Astrocyte of the cerebellum (primary cell): ENCODE data around the gene MECP2.

Experiments
- DNase-seq: peaks from one replicate; pipeline ENCODE4 v3.0.0-alpha.2; 2011; ENCODE audit warnings: low read depth
- H3K4me3 ChIP-seq: 2 replicates; pipeline ENCODE4 v1.5.1; 2011; ENCODE audit warnings: mild to moderate bottlenecking, low read depth, low read length, moderate library complexity
- in situ Hi-C: cut with HindIII; loops from 2 replicates; pipeline ENCODE4 v1.10.0; 2017; ENCODE audit warnings: low sequenced_read_pairs
- TF ChIP-seq, protein P1 (sequence below): IDR thresholded peaks from 2 replicates; pipeline ENCODE4 v1.5.1; 2012; ENCODE audit warnings: low read length, low read depth, moderate library complexity, mild to moderate bottlenecking; ENCODE audit errors: missing control alignments

Gene MECP2

DNA sequence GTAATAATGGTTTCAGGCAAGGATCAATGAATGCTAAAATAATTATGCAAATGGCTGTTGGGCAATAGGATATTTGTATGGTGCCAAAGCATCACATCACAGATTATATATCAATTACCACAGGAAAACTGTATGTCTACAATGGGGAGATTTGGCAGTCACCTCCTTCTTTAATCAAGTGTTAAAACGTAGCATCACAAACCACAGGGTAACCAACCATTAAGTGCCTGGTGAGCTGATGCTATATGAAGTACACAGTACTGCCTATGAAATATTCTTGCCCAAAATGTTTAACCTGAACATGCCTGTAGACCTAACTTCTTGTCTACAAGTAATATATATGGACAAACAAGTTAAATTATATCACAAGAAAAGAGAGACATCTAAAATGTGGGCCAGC, 25.3 kb downstream of the MECP2 start:
- in situ Hi-C loops: no loop called here
- H3K4me3 ChIP-seq: no peak overlapping the region
- TF ChIP-seq, protein P1, sequence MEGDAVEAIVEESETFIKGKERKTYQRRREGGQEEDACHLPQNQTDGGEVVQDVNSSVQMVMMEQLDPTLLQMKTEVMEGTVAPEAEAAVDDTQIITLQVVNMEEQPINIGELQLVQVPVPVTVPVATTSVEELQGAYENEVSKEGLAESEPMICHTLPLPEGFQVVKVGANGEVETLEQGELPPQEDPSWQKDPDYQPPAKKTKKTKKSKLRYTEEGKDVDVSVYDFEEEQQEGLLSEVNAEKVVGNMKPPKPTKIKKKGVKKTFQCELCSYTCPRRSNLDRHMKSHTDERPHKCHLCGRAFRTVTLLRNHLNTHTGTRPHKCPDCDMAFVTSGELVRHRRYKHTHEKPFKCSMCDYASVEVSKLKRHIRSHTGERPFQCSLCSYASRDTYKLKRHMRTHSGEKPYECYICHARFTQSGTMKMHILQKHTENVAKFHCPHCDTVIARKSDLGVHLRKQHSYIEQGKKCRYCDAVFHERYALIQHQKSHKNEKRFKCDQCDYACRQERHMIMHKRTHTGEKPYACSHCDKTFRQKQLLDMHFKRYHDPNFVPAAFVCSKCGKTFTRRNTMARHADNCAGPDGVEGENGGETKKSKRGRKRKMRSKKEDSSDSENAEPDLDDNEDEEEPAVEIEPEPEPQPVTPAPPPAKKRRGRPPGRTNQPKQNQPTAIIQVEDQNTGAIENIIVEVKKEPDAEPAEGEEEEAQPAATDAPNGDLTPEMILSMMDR: no peak
- no peak for DNase-seq

DNA sequence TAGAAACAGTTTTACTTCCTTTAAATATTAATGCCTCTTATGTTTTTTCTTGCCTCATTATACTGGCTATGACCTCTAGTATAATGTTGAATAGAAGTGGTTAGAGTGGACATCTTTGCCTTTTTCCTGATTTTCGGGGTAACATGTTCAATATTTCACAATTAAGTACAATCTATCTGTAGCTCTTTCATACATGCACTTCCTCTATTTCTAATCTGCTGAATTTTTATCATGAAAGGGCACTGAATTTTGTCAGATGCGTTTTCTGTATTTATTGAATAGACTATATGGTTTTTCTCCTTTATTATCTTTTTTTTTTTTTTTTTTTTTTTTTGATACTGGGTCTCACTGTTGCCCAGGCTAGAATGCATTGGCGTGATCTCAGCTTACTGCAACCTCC, 29.0 kb downstream of the MECP2 start:
- TF ChIP-seq, protein P1: no peak
- DNase-seq: no peak
- in situ Hi-C loops: no loop called here
- no peak overlapping the region for H3K4me3 ChIP-seq

DNA sequence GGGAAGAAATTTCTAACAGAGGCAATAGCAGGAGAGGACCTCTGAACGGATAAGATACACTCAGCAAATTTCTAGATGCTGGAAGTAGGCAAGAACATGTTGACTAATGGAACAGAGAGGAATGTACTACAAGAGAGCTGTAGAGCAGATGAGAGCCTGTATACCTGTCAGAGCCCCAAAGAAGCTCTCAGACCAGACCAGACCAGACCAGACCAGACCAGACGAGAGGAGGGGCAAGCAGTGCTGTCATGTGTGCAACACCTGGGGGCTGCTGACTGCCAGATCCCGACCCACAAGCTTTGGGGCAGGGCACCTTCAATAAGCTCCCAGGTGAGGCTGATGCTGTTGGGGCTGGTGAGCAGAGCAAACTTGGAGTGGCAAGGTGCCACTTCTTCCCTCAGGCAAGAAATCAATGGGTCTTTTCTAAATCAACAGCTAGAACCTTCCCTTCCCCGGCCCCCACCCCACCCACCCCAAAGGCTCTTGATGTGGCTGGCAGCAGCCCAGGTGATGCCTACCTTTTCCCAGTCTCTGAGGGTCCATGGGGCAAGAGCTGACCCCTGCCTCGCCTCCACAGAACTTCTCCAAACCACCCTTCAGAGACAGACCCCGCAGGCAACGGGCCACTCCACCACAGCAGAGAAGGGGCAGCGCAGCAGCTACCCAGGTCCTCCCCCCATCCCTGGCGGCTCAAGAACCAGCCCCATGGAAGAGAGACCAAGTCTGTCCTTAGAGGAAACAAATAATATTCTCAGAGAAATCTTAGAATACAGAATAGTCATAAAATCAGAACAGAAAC, 32.7 kb downstream of the MECP2 start:
- H3K4me3 ChIP-seq: no peak overlapping the region
- TF ChIP-seq, protein P1: no peak
- in situ Hi-C loops: no loop called here
- no peak for DNase-seq

DNA sequence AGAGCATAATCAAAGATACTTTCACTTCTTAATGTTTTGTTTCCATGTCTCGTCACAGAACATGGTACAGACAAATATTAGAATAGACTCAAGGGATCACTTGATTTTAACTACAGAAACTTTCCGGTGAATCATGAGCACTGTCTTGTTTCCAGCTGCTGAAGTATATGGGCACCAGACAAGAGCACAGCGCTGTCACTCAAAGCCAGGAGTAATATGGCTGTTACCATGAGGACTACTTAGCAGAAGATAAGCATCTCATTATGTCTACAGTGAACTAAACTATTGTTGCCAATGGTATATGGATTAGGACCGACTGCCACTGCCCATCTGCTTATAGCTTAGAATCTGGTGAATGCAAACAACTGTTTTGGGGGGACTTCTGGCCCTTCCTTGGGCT, 34.3 kb downstream of the MECP2 start:
- DNase-seq: no peak
- H3K4me3 ChIP-seq: no peak overlapping the region
- in situ Hi-C loops: no loop called here
- TF ChIP-seq, protein P1: no peak

DNA sequence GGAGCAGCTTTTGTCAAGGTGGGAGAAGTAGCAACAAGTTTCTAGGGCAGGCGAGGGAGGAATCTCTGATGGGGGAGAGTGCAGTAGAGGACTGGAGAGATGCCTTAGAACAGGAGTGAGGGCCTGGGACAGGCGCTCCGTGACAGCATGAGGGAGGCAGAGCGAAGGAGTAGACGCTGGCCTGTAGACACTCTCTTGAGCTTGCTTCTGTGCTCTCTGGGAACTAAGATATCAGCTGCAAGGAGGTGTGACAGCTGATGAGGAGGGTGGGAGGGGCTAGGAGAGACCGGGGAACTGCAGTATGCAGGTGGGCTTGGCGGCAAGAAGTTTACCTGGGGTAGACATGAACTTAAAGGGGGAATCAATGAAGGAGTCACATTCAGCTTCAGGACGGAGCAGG, 35.7 kb downstream of the MECP2 start:
- in situ Hi-C loops: no loop called here
- no peak overlapping the region for H3K4me3 ChIP-seq
- TF ChIP-seq, protein P1: no peak
- DNase-seq: no peak

DNA sequence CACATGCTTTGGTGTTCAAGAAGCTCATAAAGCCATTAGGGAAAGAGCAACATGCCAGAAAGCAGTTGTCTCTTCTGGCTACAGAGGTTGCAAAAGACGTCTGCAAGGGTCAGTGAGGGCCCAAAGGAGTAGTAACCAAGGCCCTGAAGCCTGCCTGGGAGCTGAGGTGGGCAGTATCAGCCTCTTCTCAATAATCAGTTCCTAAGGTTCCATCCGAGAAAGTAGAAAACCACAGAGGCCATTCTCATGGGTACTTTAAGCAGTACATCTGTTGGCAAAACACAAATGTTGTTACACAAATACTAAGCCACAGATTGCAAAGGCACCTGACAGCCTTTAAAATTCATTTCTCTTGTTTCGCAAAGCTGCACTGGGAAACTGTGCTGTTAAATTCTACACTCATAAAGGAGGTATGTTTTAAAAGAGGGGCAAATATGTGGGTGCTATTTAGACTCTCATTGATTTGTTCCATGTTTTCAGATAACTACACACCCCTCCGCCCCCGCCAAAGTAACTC, 37.7 kb downstream of the MECP2 start:
- DNase-seq: no peak
- H3K4me3 ChIP-seq: no peak overlapping the region
- TF ChIP-seq, protein P1: no peak
- in situ Hi-C loops: no loop called here

DNA sequence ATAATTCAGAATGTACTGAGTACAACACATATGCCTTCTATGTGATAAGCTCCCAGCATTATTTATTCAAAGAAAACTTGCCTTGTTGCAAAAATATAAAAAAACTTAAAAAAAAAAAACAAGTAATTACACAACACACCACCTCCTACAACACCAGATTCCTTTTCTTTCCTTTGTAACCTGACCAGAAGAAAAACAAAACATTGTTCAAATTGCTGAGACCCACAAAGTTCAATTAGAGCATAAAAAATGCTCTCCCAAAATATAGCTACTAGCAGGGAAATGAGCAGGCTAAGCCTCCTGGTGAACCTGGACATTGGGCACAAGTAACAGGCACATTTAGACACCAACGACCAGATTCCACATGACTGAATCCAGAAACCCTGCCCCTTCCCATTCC, 38.3 kb downstream of the MECP2 start:
- in situ Hi-C loops: no loop called here
- no peak for DNase-seq
- H3K4me3 ChIP-seq: no peak overlapping the region
- TF ChIP-seq, protein P1: no peak
